SK-N-MC (cell line): ENCODE measurements around the gene NELFB.

Experiments
- DNase-seq: peaks from one replicate; pipeline ENCODE4 v3.0.0-alpha.2; 2011; ENCODE audit warnings: low read depth, low spot score
- H3K27ac ChIP-seq: fragments of 200-600 bp; sonication (generic); 2 replicates; pipeline ENCODE4 v1.5.1; 2016; ENCODE audit warnings: mixed run types
- H3K36me3 ChIP-seq: fragments of 200-600 bp; sonication (generic); 2 replicates; pipeline ENCODE4 v1.6.1; 2017; ENCODE audit warnings: antibody characterized with exemption, low read length, mixed read lengths; ENCODE audit not compliant: insufficient read depth
- H3K4me3 ChIP-seq: fragments of 200-600 bp; sonication (generic); 2 replicates; pipeline ENCODE4 v1.5.1; 2016
- H3K9ac ChIP-seq: fragments of 200-600 bp; sonication (generic); 2 replicates; pipeline ENCODE4 v1.8.0; 2017; ENCODE audit warnings: mixed run types, mixed read lengths; ENCODE audit not compliant: insufficient read length
- H3K9me3 ChIP-seq: fragments of 200-600 bp; sonication (generic); 2 replicates; pipeline ENCODE4 v1.6.1; 2017; ENCODE audit warnings: low read depth, mild to moderate bottlenecking, antibody characterized with exemption, low read length, moderate library complexity, mixed read lengths
- EZH2 ChIP-seq: fragments of 200-600 bp; sonication (generic); IDR thresholded peaks from one replicate; pipeline ENCODE4 v1.6.1; 2017; ENCODE audit warnings: antibody characterized with exemption
- FOXP2 ChIP-seq: optimal IDR thresholded peaks from 2 replicates; pipeline ENCODE3; 2011; ENCODE audit warnings: mild to moderate bottlenecking, moderate library complexity; ENCODE audit not compliant: insufficient read depth; ENCODE audit errors: extremely low read length, control extremely low read depth
- POLR2AphosphoS5 ChIP-seq: IDR thresholded peaks from 2 replicates; pipeline ENCODE4 v1.6.1; 2012; ENCODE audit warnings: mild to moderate bottlenecking, low read depth, low read length, borderline replicate concordance

Gene NELFB

DNA sequence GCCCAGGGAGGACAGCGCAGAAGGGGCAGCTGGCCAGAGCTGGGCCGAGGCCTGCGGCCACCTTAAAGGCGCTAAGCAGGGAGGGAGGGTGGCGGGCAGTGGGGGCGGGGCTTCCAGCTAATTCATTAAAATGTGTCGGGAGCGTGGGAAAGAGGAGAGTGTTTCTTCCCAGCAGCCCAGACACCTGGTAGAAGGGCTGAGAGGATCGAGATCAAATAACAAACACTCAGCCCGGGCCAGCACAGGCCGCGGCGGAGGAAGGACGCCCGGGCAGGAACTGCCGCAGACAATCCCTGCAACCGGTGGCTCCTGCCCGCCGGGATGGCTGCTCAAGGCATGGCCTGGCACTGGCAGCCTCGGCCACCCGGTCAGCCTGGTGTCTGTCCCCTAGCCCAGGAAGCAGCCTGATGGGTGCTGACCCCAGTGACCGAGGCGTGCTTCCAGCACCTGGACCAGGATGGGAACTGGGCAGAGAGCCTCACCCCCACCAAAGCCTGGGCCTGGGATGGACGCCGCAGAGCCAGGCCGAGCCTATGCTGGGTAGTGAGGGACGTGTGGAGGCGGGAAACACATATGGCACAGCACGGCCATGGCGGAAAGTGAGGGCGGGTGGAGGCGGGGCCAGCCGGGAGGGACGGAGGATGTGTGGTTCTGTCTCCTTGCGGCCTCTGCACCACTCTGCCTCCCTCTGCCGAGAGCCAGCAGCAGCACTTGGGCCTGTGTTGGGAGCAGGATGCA, 50.1 kb downstream of the NELFB start:
- TF ChIP-seq FOXP2, result no peak
- no peak for TF ChIP-seq EZH2
- no peak for TF ChIP-seq POLR2AphosphoS5
- H3K9me3 ChIP-seq, result no peaks in the 10 kb centered on the region
- no peaks in the 10 kb centered on the region for H3K36me3 ChIP-seq
- no peak overlapping the region for H3K27ac ChIP-seq
- no peak overlapping the region for H3K9ac ChIP-seq
- DNase-seq, result no peak
- no peak overlapping the region for H3K4me3 ChIP-seq

DNA sequence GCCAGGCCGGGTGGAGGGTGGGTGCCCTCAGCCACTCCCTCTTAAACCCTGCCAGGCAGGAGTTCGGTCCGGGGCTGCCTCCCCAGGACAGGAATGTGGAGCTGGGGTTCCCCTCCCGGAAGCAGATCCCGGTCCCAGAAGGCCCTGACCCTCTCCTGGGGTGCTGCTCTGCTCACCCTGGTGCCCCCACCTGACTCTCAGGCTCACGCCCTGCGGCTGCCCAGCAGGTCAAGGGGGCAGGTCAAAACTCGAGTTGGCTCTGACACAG, 50.6 kb downstream of the NELFB start:
- no peaks in the 10 kb centered on the region for H3K36me3 ChIP-seq
- no peak overlapping the region for H3K27ac ChIP-seq
- TF ChIP-seq FOXP2 (no peak), POLR2AphosphoS5 (no peak), EZH2 (no peak)
- DNase-seq, result no peak
- H3K9ac ChIP-seq, result no peak overlapping the region
- H3K4me3 ChIP-seq, result no peak overlapping the region
- no peaks in the 10 kb centered on the region for H3K9me3 ChIP-seq

DNA sequence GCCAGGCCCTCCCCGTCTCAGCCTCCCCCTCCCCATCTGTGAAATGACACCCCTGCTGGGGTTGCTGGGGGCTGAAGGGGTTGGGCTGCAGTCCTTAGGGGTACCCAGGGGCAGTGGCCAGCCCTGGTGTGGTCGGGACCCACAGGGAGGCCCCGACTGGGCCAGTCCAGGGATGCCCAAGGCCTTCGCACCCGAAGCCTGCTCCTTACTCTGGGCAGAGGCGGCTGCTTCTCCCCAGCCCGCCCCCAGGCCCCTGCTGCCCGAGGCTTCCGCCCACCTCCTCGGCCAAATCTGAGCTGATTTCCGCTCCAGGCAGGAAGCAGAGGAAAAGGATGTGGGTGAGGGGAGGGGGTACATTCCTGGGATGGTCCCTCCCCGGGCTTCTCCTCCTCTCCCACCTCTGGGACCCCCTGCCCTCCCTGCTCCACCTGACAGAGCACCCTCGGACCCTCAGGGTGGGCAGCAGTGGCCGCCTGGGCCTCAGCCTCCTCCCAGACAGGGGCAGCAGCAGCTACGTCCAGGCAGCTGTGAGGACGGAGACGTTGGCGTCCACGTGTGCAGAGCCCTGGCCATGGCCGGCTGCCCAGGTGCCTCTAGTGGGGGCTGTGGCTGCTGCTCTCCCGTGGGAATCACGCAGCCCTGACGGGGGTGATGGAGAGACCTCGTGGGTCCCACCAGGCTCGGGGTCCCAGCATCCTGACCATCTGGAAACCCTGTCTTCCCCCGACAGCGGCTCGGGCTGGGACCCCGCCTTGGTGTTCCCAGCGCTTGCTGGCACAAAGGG, 51.1 kb downstream of the NELFB start:
- no peak overlapping the region for H3K9ac ChIP-seq
- no peaks in the 10 kb centered on the region for H3K9me3 ChIP-seq
- DNase-seq, result no peak
- TF ChIP-seq EZH2, result no peak
- TF ChIP-seq POLR2AphosphoS5, result no peak
- no peak for TF ChIP-seq FOXP2
- no peak overlapping the region for H3K4me3 ChIP-seq
- no peak overlapping the region for H3K27ac ChIP-seq
- H3K36me3 ChIP-seq, result no peaks in the 10 kb centered on the region

DNA sequence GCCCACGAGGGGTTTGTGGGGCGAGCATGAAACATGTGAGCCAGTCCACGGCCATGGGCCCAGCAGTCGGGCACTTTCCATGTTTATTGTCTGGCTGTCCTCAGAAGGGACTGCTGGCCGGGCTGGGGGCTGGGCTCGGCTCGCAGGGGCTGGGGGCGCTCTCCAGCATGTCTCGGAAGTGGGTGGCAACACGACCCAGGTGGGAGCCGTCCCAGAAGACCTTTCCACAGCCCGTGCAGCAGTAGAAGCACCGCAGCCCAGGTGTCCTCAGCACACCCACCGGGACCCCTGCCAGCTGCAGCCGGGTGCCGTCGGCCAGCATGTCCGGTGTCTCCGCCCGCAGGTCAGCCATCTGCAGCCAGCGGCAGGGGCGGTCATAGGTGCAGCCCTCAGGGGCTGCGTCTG, 51.7 kb downstream of the NELFB start:
- TF ChIP-seq FOXP2 (no peak), EZH2 (no peak), POLR2AphosphoS5 (no peak)
- H3K9me3 ChIP-seq, result no peaks in the 10 kb centered on the region
- no peak overlapping the region for H3K9ac ChIP-seq
- no peak overlapping the region for H3K27ac ChIP-seq
- no peaks in the 10 kb centered on the region for H3K36me3 ChIP-seq
- no peak overlapping the region for H3K4me3 ChIP-seq
- DNase-seq, result no peak

DNA sequence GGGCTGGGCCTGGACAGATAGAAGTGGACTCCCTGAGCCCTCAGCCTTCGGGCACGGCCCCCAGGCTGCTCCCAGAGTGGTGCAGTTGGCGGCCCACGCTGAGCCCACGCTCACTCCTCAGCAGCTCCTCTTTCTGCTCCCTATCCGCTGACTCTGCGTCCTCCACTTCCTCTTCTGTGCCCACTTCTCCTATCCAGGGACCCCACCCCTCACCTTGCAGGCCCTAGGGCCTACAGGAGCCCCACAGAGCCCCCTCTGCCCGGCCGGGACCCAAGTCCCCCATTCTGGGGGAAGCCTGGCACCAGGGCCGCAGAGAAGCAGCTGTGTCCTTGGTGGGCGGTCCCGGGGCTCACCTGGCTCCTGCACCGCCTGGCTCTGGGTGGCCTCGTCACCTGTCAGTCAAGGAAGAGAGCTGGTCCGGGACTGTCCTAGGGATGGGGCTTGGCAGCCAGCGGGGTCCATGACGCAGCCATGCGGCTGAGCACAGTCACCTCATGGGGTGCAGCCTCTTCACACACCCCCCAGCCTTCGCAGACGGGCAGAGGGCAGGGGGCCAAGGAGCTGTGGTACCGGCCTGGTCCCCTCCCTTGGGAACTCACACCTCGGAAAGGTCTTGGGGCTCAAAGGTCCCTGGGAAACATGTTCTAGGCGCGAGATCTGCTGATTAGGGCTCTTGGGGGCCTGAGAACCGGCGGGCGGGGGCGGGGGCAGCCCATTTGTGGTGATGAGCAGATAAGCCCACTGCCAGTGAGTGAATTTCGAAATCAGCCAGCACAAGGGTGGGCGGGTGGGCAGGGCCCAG, 52.3 kb downstream of the NELFB start:
- no peaks in the 10 kb centered on the region for H3K9me3 ChIP-seq
- no peak overlapping the region for H3K4me3 ChIP-seq
- H3K9ac ChIP-seq, result no peak overlapping the region
- no peaks in the 10 kb centered on the region for H3K36me3 ChIP-seq
- H3K27ac ChIP-seq, result no peak overlapping the region
- TF ChIP-seq FOXP2 (no peak), POLR2AphosphoS5 (no peak), EZH2 (no peak)
- no peak for DNase-seq

DNA sequence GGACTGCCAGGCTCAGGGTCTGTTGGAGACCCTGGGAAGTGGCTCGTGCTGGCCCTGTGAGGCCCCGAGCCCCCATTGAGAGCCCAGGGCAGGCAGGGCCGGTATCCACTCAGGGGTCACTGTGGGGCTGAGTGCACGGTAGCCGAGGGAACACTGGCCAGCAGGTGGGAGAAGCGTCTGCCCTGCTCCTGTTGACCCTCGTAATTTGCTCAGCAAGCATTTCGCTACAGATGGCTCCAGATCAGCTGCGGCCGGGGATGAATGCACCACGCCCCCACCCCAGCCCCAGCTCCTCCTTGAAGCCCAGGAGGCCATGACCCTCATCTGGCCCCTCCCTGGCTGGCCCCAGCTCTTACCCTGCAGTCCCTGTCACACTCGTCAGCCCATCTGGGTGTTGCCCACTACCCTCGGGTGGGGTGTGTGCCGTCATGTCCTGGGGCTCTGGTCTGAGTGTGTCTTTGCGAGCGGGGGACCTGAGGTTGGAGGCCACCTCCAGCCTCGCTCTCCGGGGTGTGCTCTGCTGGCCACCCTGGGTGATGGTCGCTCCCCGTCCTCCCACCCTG, 53.0 kb downstream of the NELFB start:
- no peak overlapping the region for H3K9ac ChIP-seq

DNA sequence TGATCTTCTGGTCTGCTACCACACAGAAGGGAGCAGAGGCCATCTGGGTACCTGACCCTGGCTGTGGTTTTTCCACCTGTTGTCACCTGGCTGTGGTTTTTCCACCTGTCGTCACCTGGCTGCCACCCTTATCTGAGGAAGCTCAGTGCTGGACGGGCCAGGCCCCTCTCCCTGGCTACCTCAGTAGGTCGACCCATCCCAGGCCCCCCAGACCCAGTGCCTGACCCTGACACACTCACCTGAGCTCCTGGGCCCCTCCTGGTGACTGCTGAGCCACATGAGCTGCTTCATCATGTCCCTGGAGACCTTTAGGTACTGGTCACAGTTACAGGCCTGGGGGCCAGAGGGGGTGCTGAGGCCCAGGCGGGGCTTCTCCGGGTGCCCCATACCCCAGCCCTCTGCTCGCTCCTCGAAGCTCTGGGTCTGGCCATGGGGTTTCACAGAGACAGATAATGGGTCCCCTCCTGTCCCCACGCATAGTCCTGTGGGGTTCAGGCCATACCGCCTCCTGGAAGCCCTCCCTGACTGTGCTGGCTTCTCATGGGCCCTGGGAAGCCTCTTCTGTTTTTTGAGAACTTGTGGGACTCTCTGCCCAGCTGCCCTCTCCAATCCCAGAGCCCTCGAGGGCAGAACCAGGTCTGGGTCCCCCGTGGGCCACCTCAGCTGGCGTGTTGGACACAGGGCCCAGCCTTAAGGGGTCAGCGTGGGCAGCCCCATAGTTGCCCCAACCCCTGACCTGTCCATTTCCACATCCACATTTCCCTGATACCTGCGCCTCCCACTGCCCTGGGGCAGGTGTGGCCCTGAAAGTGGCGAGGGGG, 54.5 kb downstream of the NELFB start:
- Histone ChIP-seq H3K36me3 (no peaks in the 10 kb centered on the region), H3K9me3 (no peaks in the 10 kb centered on the region), H3K4me3 (no peak overlapping the region), H3K9ac (no peak overlapping the region), H3K27ac (no peak overlapping the region)
- DNase-seq, result no peak
- TF ChIP-seq EZH2, result no peak
- TF ChIP-seq POLR2AphosphoS5, result no peak
- TF ChIP-seq FOXP2, result no peak

More for the DNA sequence above, 53.0 kb downstream of the NELFB start:
- Histone ChIP-seq H3K9me3 (no peaks in the 10 kb centered on the region), H3K36me3 (no peaks in the 10 kb centered on the region), H3K4me3 (no peak overlapping the region), H3K27ac (no peak overlapping the region)
- DNase-seq, result no peak
- no peak for TF ChIP-seq POLR2AphosphoS5
- TF ChIP-seq FOXP2, result no peak
- TF ChIP-seq EZH2, result no peak
